Measurements from ENCODE around the gene PPCS. TPM values are rescaled to one million over a fixed set of nuclear protein-coding genes. Genes with fewer than 3 reads are reported as not detected.

The PPCS gene
- 31.9 and 33.4 TPM in 2 replicates for total RNA-seq

DNA sequence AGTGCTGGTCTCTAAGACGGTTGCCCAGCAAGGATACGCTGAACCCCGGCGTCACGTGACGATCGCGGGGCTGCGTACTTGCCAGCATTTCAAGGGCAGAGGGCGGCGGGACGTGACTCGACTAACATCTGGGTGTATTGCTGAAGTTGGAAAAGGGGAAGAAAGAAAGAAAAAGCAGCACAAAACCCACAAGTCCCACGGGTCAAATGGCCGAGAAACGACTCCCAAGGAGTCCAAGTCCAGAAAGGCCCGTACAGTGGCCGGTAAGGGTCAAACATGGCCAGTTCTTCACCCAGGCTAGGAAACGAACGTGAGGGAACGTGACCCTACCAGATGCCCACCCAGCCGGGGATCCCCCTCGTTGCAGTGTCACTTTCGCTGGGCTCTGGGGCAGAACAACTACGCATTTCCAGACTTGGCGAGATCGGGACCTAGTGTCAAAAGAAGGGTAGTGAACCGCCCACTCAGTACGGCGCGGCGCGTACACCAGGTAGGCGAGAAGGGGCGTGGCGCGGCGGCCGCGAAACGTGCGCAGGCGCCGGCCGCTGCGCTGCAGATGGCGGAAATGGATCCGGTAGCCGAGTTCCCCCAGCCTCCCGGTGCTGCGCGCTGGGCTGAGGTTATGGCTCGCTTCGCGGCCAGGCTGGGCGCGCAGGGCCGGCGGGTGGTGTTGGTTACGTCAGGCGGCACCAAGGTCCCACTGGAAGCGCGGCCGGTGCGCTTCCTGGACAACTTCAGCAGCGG lies at the start of gene PPCS, which contains the start of gene ZMYND12:
Gene PPCS (plus strand): TSS at position 534 of the 744 bp plus-strand sequence. CDS start 23 bp downstream, at position 557.
Gene ZMYND12 (minus strand): TSS at position 13 of the 744 bp plus-strand sequence. CDS start 25 bp downstream, outside the sequence.

GRCh38 chr1:42462828-42463763 lies 6.8 kb downstream of the PPCS start, which contains the start of gene CCDC30:
Gene CCDC30 (plus strand): TSS chr1:42463286. CDS start chr1:42480552, 17,266 bp downstream.

Other genes starting within 250 kb of the PPCS start
- 11.9 and 12.8 TPM in 2 replicates for gene FOXJ3, start 121.3 kb upstream of the PPCS start, total RNA-seq
- under 0.01 TPM in 2 replicates for gene RIMKLA, start 75.8 kb upstream of the PPCS start, total RNA-seq
- gene ZMYND12, start 521 bp upstream of the PPCS start, total RNA-seq = 0.28 and 1.2 TPM in 2 replicates
- gene CCDC30, start 6.7 kb downstream of the PPCS start, total RNA-seq = 1.00 and 1.4 TPM in 2 replicates
- 19.8 and 20.1 TPM in 2 replicates for gene PPIH, start 201.9 kb downstream of the PPCS start, total RNA-seq
- 796 and 905 TPM in 2 replicates for gene YBX1, start 225.9 kb downstream of the PPCS start, total RNA-seq